WERI-Rb-1 (cell line): Measurements from ENCODE around the gene GCDH.

Experiments used
- DNase-seq: peaks from one replicate; pipeline ENCODE4 v3.0.0-alpha.2; 2020
- H3K27ac ChIP-seq: fragments of 250-450 bp; sonication (Bioruptor Pico); 2 replicates; pipeline ENCODE4 v1.5.1; 2020; ENCODE audit warnings: mild to moderate bottlenecking, moderate library complexity
- H3K27me3 ChIP-seq: fragments of 250-450 bp; sonication (Bioruptor Pico); 2 replicates; pipeline ENCODE4 v1.5.1; 2021; ENCODE audit warnings: mild to moderate bottlenecking, low read depth, moderate library complexity; ENCODE audit not compliant: insufficient read depth, severe bottlenecking
- H3K36me3 ChIP-seq: fragments of 250-450 bp; sonication (Bioruptor Pico); 2 replicates; pipeline ENCODE4 v1.5.1; 2020; ENCODE audit warnings: mild to moderate bottlenecking, moderate library complexity
- H3K4me3 ChIP-seq: 2 replicates; pipeline ENCODE4 v1.5.1; 2011; ENCODE audit warnings: low read depth, mild to moderate bottlenecking, control low read depth, low read length
- H3K9me3 ChIP-seq: fragments of 250-450 bp; sonication (Bioruptor Pico); 2 replicates; pipeline ENCODE4 v1.5.1; 2021; ENCODE audit warnings: mild to moderate bottlenecking, moderate library complexity; ENCODE audit not compliant: severe bottlenecking
- CTCF ChIP-seq: IDR thresholded peaks from 2 replicates; pipeline ENCODE4 v1.5.1; 2011; ENCODE audit warnings: low read depth, mild to moderate bottlenecking, control low read depth, inconsistent platforms, low read length

Gene GCDH

GRCh38 chr19:12856653-12857052, 34.3 kb upstream of the GCDH start:
- H3K4me3 ChIP-seq: no peak overlapping the region
- H3K27me3 ChIP-seq: no peaks in the 10 kb centered on the region
- TF ChIP-seq CTCF: no peak
- DNase-seq: no peak
- H3K27ac ChIP-seq: no peak overlapping the region
- H3K9me3 ChIP-seq: no peaks in the 10 kb centered on the region
- H3K36me3 ChIP-seq: peaks cover 82% of the 10 kb centered on the region

- Histone ChIP-seq H3K27ac (no peak overlapping the region), H3K9me3 (no peaks in the 10 kb centered on the region), H3K36me3 (peaks cover 70% of the 10 kb centered on the region), H3K27me3 (no peaks in the 10 kb centered on the region), H3K4me3 (no peak overlapping the region)
- TF ChIP-seq CTCF: no peak
- DNase-seq: no peak
Measured at GRCh38 chr19:12858041-12858928, 32.7 kb upstream of the GCDH start.

DNA sequence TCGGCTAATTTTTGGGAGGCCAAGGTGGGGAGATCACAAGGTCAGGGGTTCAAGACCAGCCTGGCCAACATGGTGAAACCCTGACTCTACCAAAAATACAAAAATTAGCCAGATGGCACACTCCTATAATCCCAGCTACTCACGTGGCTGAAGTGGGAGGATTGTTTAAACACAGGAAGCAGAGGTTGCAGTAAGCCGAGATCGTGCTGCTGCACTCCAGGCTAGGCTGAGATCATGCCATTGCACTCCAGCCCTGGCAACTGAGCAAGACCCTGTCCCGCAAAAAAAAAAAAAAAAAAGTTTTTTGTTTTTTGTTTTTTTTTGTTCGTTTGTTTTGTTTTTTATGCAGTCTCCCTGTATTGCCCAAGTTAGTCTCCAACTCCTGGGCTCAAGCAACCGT, 31.4 kb upstream of the GCDH start:
- no peaks in the 10 kb centered on the region for H3K9me3 ChIP-seq
- peaks cover 63% of the 10 kb centered on the region for H3K36me3 ChIP-seq
- TF ChIP-seq CTCF: no peak
- peak; percentile 60 for DNase-seq
- peak overlapping the region; percentile 76 for H3K27ac ChIP-seq
- H3K4me3 ChIP-seq: no peak overlapping the region
- no peaks in the 10 kb centered on the region for H3K27me3 ChIP-seq

DNA sequence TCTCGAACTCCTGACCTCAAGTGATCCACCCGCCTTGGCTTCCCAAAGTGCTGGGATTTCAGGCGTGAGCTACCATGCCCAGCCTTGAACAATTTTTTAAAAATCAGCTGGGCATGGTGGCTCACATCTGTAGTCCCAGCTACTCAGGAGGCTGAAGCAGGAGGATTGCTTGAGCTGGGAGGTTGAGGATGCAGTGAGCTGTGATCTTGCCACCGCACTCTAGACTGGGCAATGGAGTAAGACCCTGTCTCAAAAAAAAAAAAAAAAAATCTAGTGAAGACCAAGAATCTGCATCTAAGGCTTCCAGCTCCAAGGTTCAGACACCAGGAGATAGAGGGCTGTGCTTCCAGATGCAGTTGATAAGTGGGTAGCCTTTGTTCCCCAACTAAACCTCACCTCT, 26.8 kb upstream of the GCDH start:
- no peaks in the 10 kb centered on the region for H3K9me3 ChIP-seq
- no peaks in the 10 kb centered on the region for H3K27me3 ChIP-seq
- no peak overlapping the region for H3K4me3 ChIP-seq
- DNase-seq: no peak
- no peak for TF ChIP-seq CTCF
- H3K27ac ChIP-seq: no peak overlapping the region
- peaks cover 59% of the 10 kb centered on the region for H3K36me3 ChIP-seq

GRCh38 chr19:12864721-12865715, 25.9 kb upstream of the GCDH start:
- no peak for DNase-seq
- TF ChIP-seq CTCF: no peak
- H3K27me3 ChIP-seq: no peaks in the 10 kb centered on the region
- H3K9me3 ChIP-seq: no peaks in the 10 kb centered on the region
- H3K4me3 ChIP-seq: no peak overlapping the region
- peaks cover 60% of the 10 kb centered on the region for H3K36me3 ChIP-seq
- no peak overlapping the region for H3K27ac ChIP-seq
